B cell (primary cell): ENCODE results near the gene PYCR2. TPM values are rescaled to one million over a fixed set of nuclear protein-coding genes. Genes with fewer than 3 reads are reported as not detected.

Experiments used
- ATAC-seq: fragments of 200-7000 bp; cut with Tn5 transposase; one replicate; pipeline ENCODE4 v1.10.0; 2021; ENCODE audit warnings: low read depth, mild to moderate bottlenecking, moderate number of reproducible peaks, moderate library complexity
- CTCF ChIA-PET: fragments of 350-600 bp; sonication (Branson Sonifier 250); formaldehyde crosslinking; loops from one replicate; lab custom pipeline; 2021; ENCODE audit warnings: antibody characterized with exemption, inconsistent platforms; lab: Charles Lee
- POLR2A ChIA-PET: fragments of 350-600 bp; sonication (Branson Sonifier 250); formaldehyde crosslinking; loops from one replicate; lab custom pipeline; 2021; ENCODE audit warnings: antibody characterized with exemption; lab: Charles Lee
- DNase-seq: peaks from one replicate; pipeline ENCODE4 v3.0.0; 2013
- H2AFZ ChIP-seq: 2 replicates; pipeline ENCODE4 v1.6.1; 2012; ENCODE audit warnings: mild to moderate bottlenecking, low read depth, low read length; ENCODE audit not compliant: insufficient read depth, poor library complexity, severe bottlenecking
- H3K27ac ChIP-seq, 2 donors: 1 replicate in 1 of 2; 2 replicates in 1 of 2; pipeline ENCODE4 v1.5.1; 2012 to 2013; ENCODE audit warnings: low read length in 2 of 2, mild to moderate bottlenecking in 2 of 2, moderate library complexity in 1 of 2
- H3K27me3 ChIP-seq, 4 experiments: fragments of 200-600 bp in 1 of 4; sonication (generic) in 1 of 4; replicated peaks in 1 of 4; 1 replicate in 2 of 4; 2 replicates in 2 of 4; pipeline versions ENCODE4 v1.6.1 to v1.7.0; 2013 to 2016; ENCODE audit warnings: low read length in 3 of 4, mild to moderate bottlenecking in 2 of 4, mixed read lengths in 1 of 4, moderate library complexity in 1 of 4; ENCODE audit not compliant: insufficient read depth in 4 of 4, control insufficient read depth in 3 of 4; ENCODE audit errors: control extremely low read depth in 1 of 4
- H3K36me3 ChIP-seq, 2 experiments: replicated peaks in 1 of 2; 1 replicate in 1 of 2; 2 replicates in 1 of 2; pipeline versions ENCODE4 v1.6.1 to v1.7.1; 2013; ENCODE audit warnings: low read length in 1 of 2; ENCODE audit not compliant: insufficient read depth in 2 of 2, control insufficient read depth in 1 of 2; ENCODE audit errors: control extremely low read depth in 1 of 2, extremely low read depth in 1 of 2
- H3K4me1 ChIP-seq, 2 donors: fragments of 200-600 bp in 1 of 2; sonication (generic) in 1 of 2; 1 replicate in 1 of 2; 2 replicates in 1 of 2; pipeline versions ENCODE4 v1.5.1 to v1.6.1; 2013 to 2017; ENCODE audit warnings: low read length in 2 of 2; ENCODE audit not compliant: control insufficient read depth in 2 of 2, insufficient read depth in 2 of 2
- H3K4me2 ChIP-seq: replicated peaks from 2 replicates; pipeline ENCODE3; 2012; ENCODE audit warnings: mild to moderate bottlenecking, low read depth, low read length; ENCODE audit not compliant: poor library complexity, severe bottlenecking
- H3K4me3 ChIP-seq, 5 experiments: fragments of 200-600 bp in 1 of 5; sonication (generic) in 1 of 5; 1 replicate in 3 of 5; 2 replicates in 2 of 5; pipeline versions ENCODE4 v1.5.1 to v1.7.0; 2011 to 2016; ENCODE audit warnings: low read length in 4 of 5, mild to moderate bottlenecking in 4 of 5, low read depth in 2 of 5, control low read depth in 1 of 5, moderate library complexity in 1 of 5; ENCODE audit not compliant: insufficient read depth in 1 of 5; ENCODE audit errors: control extremely low read depth in 1 of 5, extremely low read depth in 1 of 5
- H3K79me2 ChIP-seq: fragments of 200-600 bp; sonication (generic); one replicate; pipeline ENCODE4 v1.6.0; 2016; ENCODE audit warnings: low read length; ENCODE audit not compliant: control insufficient read depth, insufficient read depth
- H3K9ac ChIP-seq: fragments of 200-600 bp; sonication (generic); 2 replicates; pipeline ENCODE4 v1.6.1; 2017; ENCODE audit warnings: mild to moderate bottlenecking, low read length, moderate library complexity
- H3K9me3 ChIP-seq, 3 donors: one replicate each; pipeline versions ENCODE4 v1.6.1 to v1.7.1; 2013; ENCODE audit warnings: low read length in 2 of 3; ENCODE audit not compliant: control insufficient read depth in 2 of 3, insufficient read depth in 1 of 3; ENCODE audit errors: control extremely low read depth in 1 of 3
- H4K20me1 ChIP-seq: 2 replicates; pipeline ENCODE4 v1.6.0; 2012; ENCODE audit warnings: mild to moderate bottlenecking, low read length; ENCODE audit not compliant: insufficient read depth, control insufficient read depth, poor library complexity, severe bottlenecking
- H3K27ac Mint-ChIP-seq: one replicate; pipeline ENCODE4 v1.8.0; 2021; ENCODE audit warnings: mixed read lengths
- H3K27me3 Mint-ChIP-seq: one replicate; pipeline ENCODE4 v1.8.0; 2021; ENCODE audit warnings: mixed read lengths
- H3K4me1 Mint-ChIP-seq: one replicate; pipeline ENCODE4 v1.8.0; 2021; ENCODE audit warnings: mixed read lengths
- H3K4me3 Mint-ChIP-seq: one replicate; pipeline ENCODE4 v1.8.0; 2021; ENCODE audit warnings: mixed read lengths
- H3K9me3 Mint-ChIP-seq: one replicate; pipeline ENCODE4 v1.8.0; 2022; ENCODE audit warnings: mixed read lengths; ENCODE audit not compliant: insufficient read depth
- CTCF ChIP-seq: fragments of 200-600 bp; IDR thresholded peaks from one replicate; pipeline ENCODE4 v1.8.0; 2022; ENCODE audit warnings: antibody characterized with exemption, mild to moderate bottlenecking
- EZH2 ChIP-seq: IDR thresholded peaks from 2 replicates; pipeline ENCODE4 v1.6.1; 2012; ENCODE audit warnings: borderline replicate concordance, low read depth, mild to moderate bottlenecking, moderate library complexity, low read length; ENCODE audit not compliant: insufficient read depth, poor library complexity, severe bottlenecking
- WGBS: methylation state at CpG from one replicate; pipeline ENCODE4 v1.1.5; 2013; ENCODE audit warnings: missing lambda C conversion rate; ENCODE audit not compliant: insufficient coverage; 5-methylcytosine and 5-hydroxymethylcytosine counted together
- intact Hi-C: fragments of 100-400 bp; cut with micrococcal nuclease; formaldehyde crosslinking; loops from one replicate; pipeline ENCODE4 v1.10.0; 2022
- polyA plus RNA-seq: library from polyadenylated mRNA; depleted of rRNA; stranded (reverse); fragments of >200 nt; gene quantifications from 2 replicates; pipeline ENCODE4 v1.2.3, GENCODE V29; 2012
- total RNA-seq, 2 donors: library from RNA; stranded (reverse); fragments of 120-200 nt in 1 of 2; gene quantifications; 1 replicate in 1 of 2; 2 replicates in 1 of 2; pipeline versions ENCODE4 v1.2.3 to v1.2.4, GENCODE V29; 2013 to 2022

PYCR2 gene
- total and polyA plus RNA-seq, 2 donors (not counting 1 experiment from before 2014, with no cell fraction given), result 113 to 134 TPM

- Histone ChIP-seq H4K20me1 (no peaks in the 10 kb centered on the region), H3K4me3 (no peak overlapping the region), H3K79me2 (no peaks in the 10 kb centered on the region), H3K4me2 (peak overlapping the region; percentile 53), H3K9me3 (no peaks in the 10 kb centered on the region), H3K9ac (no peak overlapping the region), H3K27me3 (peaks cover 0 to 15% (median 0%) of the 10 kb centered on the region in 4 experiments), H2AFZ (no peak overlapping the region), H3K36me3 (no peaks in the 10 kb centered on the region), H3K27ac (no peak overlapping the region), H3K4me1 (peaks cover 8 to 11% of the 10 kb centered on the region in 2 donors)
- Mint-ChIP-seq H3K27me3 (peaks cover 20% of the 10 kb centered on the region), H3K9me3 (no peaks in the 10 kb centered on the region), H3K4me1 (peaks cover 11% of the 10 kb centered on the region), H3K4me3 (no peak overlapping the region), H3K27ac (no peak overlapping the region)
- no peak for DNase-seq
- 84% methylated on average over 2 of the region's 2 CpGs for WGBS
- CTCF ChIA-PET, result interaction anchor here (0.8 to 1.4 kb wide), 4 partner anchors 19 to 167 kb away, joined by 3 to 4 read pairs (median 3); partner anchors contain the start of gene SRP9
- POLR2A ChIA-PET, result interaction anchor here (0.5 to 0.6 kb wide), 2 partner anchors 34 to 38 kb away, joined by 4 to 9 read pairs; no protein-coding TSS in a partner anchor
- TF ChIP-seq CTCF (no peak), EZH2 (no peak)
- intact Hi-C loops, result no loop called here
- no peak for ATAC-seq
These were observed 20.3 kb upstream of the PYCR2 start for GRCh38 chr1:225944387-225944786.

DNA sequence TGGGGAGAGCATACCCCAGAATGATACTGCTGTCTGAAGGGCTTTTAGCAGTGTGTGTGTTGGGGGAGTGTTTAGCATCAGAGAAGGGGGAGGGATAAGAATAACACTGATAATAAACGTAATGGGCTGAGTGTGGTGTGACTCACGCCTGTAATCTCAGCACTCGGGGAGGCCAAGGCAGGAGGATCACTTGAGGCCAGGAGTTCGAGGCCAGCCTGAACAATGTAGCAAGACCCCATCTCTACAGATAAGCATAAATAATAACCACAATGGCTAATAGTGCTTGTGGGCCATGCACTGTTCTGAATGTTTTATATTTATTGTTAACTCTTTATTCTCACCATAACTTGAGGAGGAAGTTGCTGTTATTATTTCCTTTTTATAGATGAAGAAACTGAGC is 19.5 kb upstream of the PYCR2 start:
- H3K27ac ChIP-seq, result no peak overlapping the region
- 100% methylated on average over 3 of the region's 4 CpGs for WGBS
- H4K20me1 ChIP-seq, result no peaks in the 10 kb centered on the region
- H2AFZ ChIP-seq, result no peak overlapping the region
- no peak overlapping the region for H3K4me2 ChIP-seq
- ChIA-PET CTCF (no interaction called here), POLR2A (interaction anchor here (0.6 kb wide), 2 partner anchors 8 to 46 kb away, joined by 3 read pairs; no protein-coding TSS in a partner anchor)
- no peaks in the 10 kb centered on the region for H3K36me3 ChIP-seq
- no peak overlapping the region for H3K4me3 Mint-ChIP-seq
- peaks cover 8 to 11% of the 10 kb centered on the region in 2 donors for H3K4me1 ChIP-seq
- no peaks in the 10 kb centered on the region for H3K79me2 ChIP-seq
- H3K27me3 ChIP-seq, result peaks cover 0 to 12% (median 0%) of the 10 kb centered on the region in 4 experiments
- H3K27ac Mint-ChIP-seq, result no peak overlapping the region
- no peaks in the 10 kb centered on the region for H3K9me3 Mint-ChIP-seq
- no peak for ATAC-seq
- H3K9ac ChIP-seq, result no peak overlapping the region
- DNase-seq, result no peak
- H3K4me3 ChIP-seq, result no peak overlapping the region
- peaks cover 11% of the 10 kb centered on the region for H3K4me1 Mint-ChIP-seq
- H3K27me3 Mint-ChIP-seq, result peaks cover 18% of the 10 kb centered on the region
- TF ChIP-seq EZH2 (no peak), CTCF (no peak)
- no peaks in the 10 kb centered on the region for H3K9me3 ChIP-seq
- intact Hi-C loops, result no loop called here
